ENCODE data around the gene SOX18.

SOX18 gene

DNA sequence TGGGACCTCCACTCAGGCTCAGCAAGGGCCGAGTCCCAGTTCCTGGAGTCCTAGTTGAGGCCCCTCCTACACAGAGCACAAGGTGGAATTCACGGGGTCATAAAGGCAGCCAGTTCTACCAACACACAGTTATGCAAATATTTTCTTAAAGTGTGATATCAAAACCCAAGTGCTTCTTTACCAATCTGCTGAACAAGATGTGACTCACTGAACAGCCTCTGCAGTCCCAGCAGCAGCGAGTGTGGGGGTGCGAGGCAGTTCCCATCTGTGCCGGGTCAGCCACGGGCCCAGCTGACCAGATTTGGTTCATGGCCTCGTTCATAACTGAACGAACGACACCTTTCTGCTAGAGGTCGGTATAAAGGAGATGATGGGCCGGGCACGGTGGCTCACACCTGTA lies 9.1 kb upstream of the SOX18 start:
- Histone ChIP-seq H3K4me3 (no peak overlapping the region), H3K27ac (no peak overlapping the region), H3K36me3 (ENCODE audit: insufficient read depth, low read length) (no peaks in the 10 kb centered on the region), H3K9ac (ENCODE audit: insufficient read length) (no peak overlapping the region), H3K9me3 (ENCODE audit: low read depth, low read length) (no peaks in the 10 kb centered on the region)
- TF ChIP-seq FOXP2 (optimal IDR thresholded peaks at IDR 0.05; ENCODE audit: control extremely low read depth, extremely low read length, insufficient read depth) (no peak), EZH2 (IDR thresholded peaks at IDR 0.05) (no peak), POLR2AphosphoS5 (IDR thresholded peaks at IDR 0.05; ENCODE audit: borderline replicate concordance, low read depth, low read length) (no peak)
- DNase-seq (ENCODE audit: low read depth, low spot score), result no peak

DNA sequence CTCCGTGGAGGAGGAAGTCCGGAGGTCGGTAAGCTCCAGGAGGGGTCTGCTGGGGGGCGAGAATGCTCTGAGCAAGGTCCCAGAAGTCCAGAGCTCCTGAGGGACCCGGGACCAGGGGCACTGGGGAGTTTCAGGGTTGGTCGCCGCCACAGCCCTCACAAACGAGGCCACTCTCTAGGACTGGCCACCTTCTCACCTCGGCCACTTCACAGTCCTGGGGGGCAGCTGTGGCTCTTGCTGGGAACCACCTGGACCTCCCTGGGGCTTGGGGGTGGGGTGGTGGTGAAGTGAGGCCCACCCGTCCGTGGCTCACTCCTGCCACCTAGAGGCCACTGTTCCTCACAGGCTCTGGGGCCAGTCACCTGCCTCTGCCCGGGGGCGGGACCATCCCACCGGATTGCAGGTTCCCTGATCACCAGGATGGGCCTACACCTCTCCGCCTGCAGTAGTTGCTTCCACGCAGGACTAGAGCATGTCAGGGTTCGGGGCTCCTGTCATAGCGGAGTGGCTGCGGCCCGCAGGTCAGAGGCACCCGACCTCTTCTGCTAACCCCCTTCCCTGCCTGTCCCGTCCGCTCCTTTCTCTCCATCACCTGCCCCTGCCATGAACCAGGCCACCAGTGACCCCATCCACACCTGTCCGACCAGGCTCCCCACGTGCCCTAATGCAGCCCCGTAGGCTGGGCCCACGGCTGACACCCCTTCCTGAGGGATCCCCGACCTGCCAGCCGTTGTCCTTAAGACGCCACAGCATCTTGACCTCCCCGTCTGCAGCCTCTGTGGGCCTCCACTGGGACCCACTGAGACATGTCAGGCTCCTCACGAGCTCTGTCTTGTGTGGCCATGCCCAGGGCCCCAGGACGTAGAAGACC lies 8.4 kb upstream of the SOX18 start:
- H3K9ac ChIP-seq (ENCODE audit: insufficient read length), result no peak overlapping the region
- TF ChIP-seq POLR2AphosphoS5 (IDR thresholded peaks at IDR 0.05; ENCODE audit: borderline replicate concordance, low read depth, low read length) (no peak), EZH2 (IDR thresholded peaks at IDR 0.05) (no peak), FOXP2 (optimal IDR thresholded peaks at IDR 0.05; ENCODE audit: control extremely low read depth, extremely low read length, insufficient read depth) (no peak)
- no peak overlapping the region; the same call in 1 of the 2 replicates for H3K27ac ChIP-seq
- H3K9me3 ChIP-seq (ENCODE audit: low read depth, low read length), result no peaks in the 10 kb centered on the region
- no peak for DNase-seq (ENCODE audit: low read depth, low spot score)
- no peak overlapping the region for H3K4me3 ChIP-seq
- H3K36me3 ChIP-seq (ENCODE audit: insufficient read depth, low read length), result no peaks in the 10 kb centered on the region

DNA sequence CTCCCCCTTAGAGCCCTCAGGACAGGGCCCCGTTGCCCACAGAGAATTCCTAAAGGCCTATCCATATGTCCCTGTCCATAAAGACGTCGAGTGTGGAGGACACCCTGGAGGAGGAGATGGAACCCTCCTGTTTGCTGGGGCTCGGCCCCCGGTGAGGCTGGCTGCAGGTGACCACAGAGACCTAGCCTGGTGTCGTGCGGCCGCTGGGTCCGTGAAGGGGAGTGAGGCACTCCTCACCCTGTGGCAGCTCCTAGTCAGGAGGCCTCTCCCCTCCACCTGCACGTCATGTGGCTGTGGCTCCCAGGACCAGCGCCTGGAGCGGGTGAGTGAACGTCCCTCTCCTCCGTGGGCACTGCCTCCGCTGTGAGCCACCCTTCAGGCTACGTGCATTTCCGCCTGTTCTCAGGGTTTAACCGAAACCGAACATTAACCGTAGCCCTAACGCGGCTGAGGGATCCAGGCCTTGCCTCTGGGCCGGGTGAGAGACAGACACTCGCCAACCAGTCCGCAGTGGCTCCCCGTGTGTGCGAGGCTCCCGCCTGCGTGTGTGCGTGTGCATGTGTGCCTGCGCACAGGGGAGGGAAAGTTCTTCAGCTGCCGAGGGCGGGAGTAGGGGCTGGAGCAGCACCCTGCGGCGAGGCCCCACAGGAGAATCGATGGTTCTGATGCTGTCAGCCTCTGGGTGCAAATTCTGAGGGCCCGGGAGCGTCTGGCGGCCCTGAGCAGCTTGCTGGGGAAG lies 7.6 kb upstream of the SOX18 start:
- no peak for DNase-seq (ENCODE audit: low read depth, low spot score)
- H3K4me3 ChIP-seq, result no peak overlapping the region
- H3K27ac ChIP-seq, result peak overlapping the region; percentile 62
- no peak overlapping the region for H3K9ac ChIP-seq (ENCODE audit: insufficient read length)
- H3K36me3 ChIP-seq (ENCODE audit: insufficient read depth, low read length), result no peaks in the 10 kb centered on the region
- H3K9me3 ChIP-seq (ENCODE audit: low read depth, low read length), result no peaks in the 10 kb centered on the region
- TF ChIP-seq POLR2AphosphoS5 (IDR thresholded peaks at IDR 0.05; ENCODE audit: borderline replicate concordance, low read depth, low read length) (no peak), EZH2 (IDR thresholded peaks at IDR 0.05) (no peak), FOXP2 (optimal IDR thresholded peaks at IDR 0.05; ENCODE audit: control extremely low read depth, extremely low read length, insufficient read depth) (no peak)

DNA sequence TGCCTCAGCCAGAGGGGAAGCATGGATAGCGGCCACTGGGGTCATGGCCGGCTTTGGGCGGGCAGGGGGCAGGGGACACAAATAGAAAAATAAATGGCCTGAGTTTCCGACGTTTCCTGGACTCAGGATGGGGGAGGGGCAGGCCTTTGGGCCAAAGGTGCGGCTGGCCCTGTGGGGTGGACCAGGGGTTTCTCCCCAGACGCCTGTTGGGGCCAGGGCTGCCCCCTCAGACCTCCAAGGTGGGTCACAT lies 7.1 kb upstream of the SOX18 start:
- no peak for DNase-seq (ENCODE audit: low read depth, low spot score)
- H3K9me3 ChIP-seq (ENCODE audit: low read depth, low read length), result no peaks in the 10 kb centered on the region
- H3K27ac ChIP-seq, result no peak overlapping the region; the same call in 1 of the 2 replicates
- TF ChIP-seq FOXP2 (optimal IDR thresholded peaks at IDR 0.05; ENCODE audit: control extremely low read depth, extremely low read length, insufficient read depth) (no peak), EZH2 (IDR thresholded peaks at IDR 0.05) (no peak), POLR2AphosphoS5 (IDR thresholded peaks at IDR 0.05; ENCODE audit: borderline replicate concordance, low read depth, low read length) (no peak)
- no peak overlapping the region for H3K4me3 ChIP-seq
- no peaks in the 10 kb centered on the region for H3K36me3 ChIP-seq (ENCODE audit: insufficient read depth, low read length)
- no peak overlapping the region for H3K9ac ChIP-seq (ENCODE audit: insufficient read length)

DNA sequence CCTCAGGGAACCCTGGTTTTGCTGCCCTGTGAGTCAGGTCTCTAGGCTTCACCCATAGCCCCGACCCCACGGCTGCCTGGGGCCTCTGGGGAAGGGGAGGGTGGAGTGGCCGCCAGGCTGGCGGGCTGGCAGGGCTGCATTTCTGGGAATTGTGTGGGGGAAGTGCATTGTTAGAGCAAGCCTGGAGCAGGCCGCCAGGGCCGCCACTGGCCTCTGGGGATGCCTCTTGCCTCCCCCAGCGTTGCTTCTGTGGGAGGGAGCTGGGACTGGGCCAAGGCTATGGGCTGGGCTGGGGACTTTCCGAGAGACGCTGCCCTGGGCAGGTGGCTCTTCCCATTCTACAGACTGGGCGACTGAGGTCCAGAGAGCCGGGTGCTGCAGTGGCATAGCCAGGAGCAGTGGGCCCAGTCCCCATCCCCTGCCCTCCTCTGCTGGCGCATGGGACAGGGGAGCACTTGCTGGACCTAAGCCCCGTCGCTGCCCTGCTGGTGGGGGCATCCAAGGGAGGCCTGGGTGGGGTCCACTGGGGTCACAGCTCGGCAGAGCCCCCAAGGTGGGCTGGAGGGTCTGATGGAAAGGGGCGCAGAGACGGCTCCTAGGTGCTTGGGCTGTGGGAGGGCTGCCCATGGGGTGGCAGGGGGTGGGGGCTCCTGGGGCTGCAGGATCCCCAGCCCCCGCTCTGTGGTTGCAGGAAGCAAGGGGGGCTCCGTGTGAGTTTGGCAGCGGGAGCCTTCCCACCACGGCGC lies 6.6 kb upstream of the SOX18 start:
- Histone ChIP-seq H3K4me3 (no peak overlapping the region), H3K36me3 (ENCODE audit: insufficient read depth, low read length) (no peaks in the 10 kb centered on the region), H3K9ac (ENCODE audit: insufficient read length) (no peak overlapping the region), H3K27ac (no peak overlapping the region), H3K9me3 (ENCODE audit: low read depth, low read length) (no peaks in the 10 kb centered on the region)
- TF ChIP-seq EZH2 (IDR thresholded peaks at IDR 0.05), result no peak
- no peak for TF ChIP-seq POLR2AphosphoS5 (IDR thresholded peaks at IDR 0.05; ENCODE audit: borderline replicate concordance, low read depth, low read length)
- no peak for TF ChIP-seq FOXP2 (optimal IDR thresholded peaks at IDR 0.05; ENCODE audit: control extremely low read depth, extremely low read length, insufficient read depth)
- no peak for DNase-seq (ENCODE audit: low read depth, low spot score)

DNA sequence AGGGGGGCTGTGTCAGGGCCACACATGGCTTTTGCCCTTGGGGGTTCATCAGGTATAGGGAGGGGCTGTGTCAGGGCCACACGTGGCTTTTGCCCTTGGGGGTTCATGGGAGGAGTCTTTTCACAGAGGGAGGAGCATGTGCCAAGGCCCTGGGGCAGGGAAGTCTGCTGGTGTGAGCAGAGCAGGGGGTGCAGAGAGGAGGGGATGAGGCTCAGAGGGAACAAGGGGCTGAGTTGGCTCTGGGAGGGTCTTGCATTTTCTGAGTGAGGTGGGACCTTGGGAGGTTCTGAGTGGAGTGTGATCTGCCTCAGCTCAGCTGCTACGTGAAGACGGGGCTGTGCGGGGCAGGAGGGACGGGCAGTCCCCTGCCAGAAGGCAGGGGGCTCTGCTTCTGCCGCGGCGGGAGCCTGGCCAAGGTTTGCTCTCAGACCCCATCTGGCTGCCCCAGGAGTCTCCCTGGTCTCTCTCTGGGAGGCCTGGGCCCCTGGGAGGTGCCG lies 6.0 kb upstream of the SOX18 start:
- Histone ChIP-seq H3K9me3 (ENCODE audit: low read depth, low read length) (no peaks in the 10 kb centered on the region), H3K36me3 (ENCODE audit: insufficient read depth, low read length) (no peaks in the 10 kb centered on the region), H3K27ac (no peak overlapping the region; the same call in 1 of the 2 replicates), H3K9ac (ENCODE audit: insufficient read length) (no peak overlapping the region), H3K4me3 (no peak overlapping the region)
- no peak for DNase-seq (ENCODE audit: low read depth, low spot score)
- TF ChIP-seq FOXP2 (optimal IDR thresholded peaks at IDR 0.05; ENCODE audit: control extremely low read depth, extremely low read length, insufficient read depth) (no peak), EZH2 (IDR thresholded peaks at IDR 0.05) (no peak), POLR2AphosphoS5 (IDR thresholded peaks at IDR 0.05; ENCODE audit: borderline replicate concordance, low read depth, low read length) (no peak)

DNA sequence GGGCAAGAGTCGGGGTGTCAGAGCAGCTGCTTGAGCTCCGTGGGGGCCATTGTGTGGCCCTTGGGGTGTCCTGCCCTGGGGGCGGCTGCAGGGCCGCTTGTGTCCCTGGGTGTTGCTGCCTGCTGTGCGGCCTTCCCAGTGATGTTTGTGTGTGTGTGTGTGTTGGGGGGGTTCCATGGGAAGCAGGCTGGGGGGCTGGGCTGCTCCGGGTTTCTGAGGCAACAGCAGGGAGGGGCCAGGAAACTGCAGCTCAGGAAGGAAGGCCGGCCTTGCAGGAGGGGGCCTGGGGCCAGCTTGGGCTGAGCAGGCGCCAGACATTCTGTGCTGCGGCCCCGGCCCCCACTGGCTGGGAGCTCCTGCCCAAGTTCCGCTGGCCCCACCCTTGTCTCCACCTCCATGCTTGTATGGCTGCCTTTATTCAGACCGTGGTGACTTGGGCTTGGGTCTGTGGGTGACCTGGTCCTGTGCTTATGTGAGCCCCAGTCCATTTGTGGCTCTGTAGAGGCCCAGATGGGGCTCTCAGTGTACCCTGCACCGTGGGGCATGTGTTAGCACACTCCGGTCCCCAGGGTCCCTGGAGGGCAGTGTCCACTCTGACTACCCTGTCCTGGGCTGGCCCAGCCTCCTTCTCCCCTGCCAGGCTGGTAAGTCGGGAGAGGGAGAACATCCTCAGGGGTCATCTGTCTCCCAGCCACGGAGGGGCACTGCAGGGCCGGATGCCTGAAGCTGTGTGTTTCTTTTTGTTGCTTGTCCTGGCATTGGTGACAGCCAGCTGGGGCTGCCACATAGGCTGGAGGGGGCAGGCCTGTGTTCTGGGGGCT lies 4.6 kb upstream of the SOX18 start:
- no peak for DNase-seq (ENCODE audit: low read depth, low spot score)
- H3K27ac ChIP-seq, result peak overlapping the region; percentile 85

More for the DNA sequence above, 4.6 kb upstream of the SOX18 start:
- peak; percentile 59; the same call in 1 of the 2 replicates for TF ChIP-seq POLR2AphosphoS5 (IDR thresholded peaks at IDR 0.05; ENCODE audit: borderline replicate concordance, low read depth, low read length)
- TF ChIP-seq EZH2 (IDR thresholded peaks at IDR 0.05), result no peak
- TF ChIP-seq FOXP2 (optimal IDR thresholded peaks at IDR 0.05; ENCODE audit: control extremely low read depth, extremely low read length, insufficient read depth), result no peak
- H3K4me3 ChIP-seq, result peak overlapping the region; percentile 54
- no peak overlapping the region for H3K9ac ChIP-seq (ENCODE audit: insufficient read length)
- no peaks in the 10 kb centered on the region for H3K36me3 ChIP-seq (ENCODE audit: insufficient read depth, low read length)
- H3K9me3 ChIP-seq (ENCODE audit: low read depth, low read length), result no peaks in the 10 kb centered on the region
